ENCODE measurements around the gene TSPAN9. TPM values are rescaled to one million over a fixed set of nuclear protein-coding genes. Genes with fewer than 3 reads are reported as not detected.

TSPAN9 gene
- polyA plus RNA-seq, 3 donors: 0.15 to 0.34 (median 0.25) TPM

- Histone ChIP-seq H3K4me3 (replicated peaks in 1 of 3; ENCODE audit: low read depth in 2 of 3, low read length in 3 of 3) (no peak overlapping the region), H3K27ac (ENCODE audit: low read depth in 1 of 2, low read length in 2 of 2) (no peak overlapping the region), H3K36me3 (replicated peaks in 1 of 2; ENCODE audit: control insufficient read depth in 1 of 2, insufficient read depth in 2 of 2, low read length in 2 of 2) (no peaks in the 10 kb centered on the region), H3K9me3 (replicated peaks in 1 of 2; ENCODE audit: control insufficient read depth in 1 of 2, insufficient read depth in 1 of 2, low read length in 2 of 2) (peaks cover 0 to 5% of the 10 kb centered on the region in 2 donors), H4K20me1 (ENCODE audit: insufficient read depth, low read length) (no peaks in the 10 kb centered on the region), H3K79me2 (ENCODE audit: insufficient read depth, low read length) (no peaks in the 10 kb centered on the region), H3K4me2 (replicated peaks; ENCODE audit: extremely low read depth, low read length, poor library complexity, severe bottlenecking) (peak overlapping the region; percentile 30), H3K4me1 (ENCODE audit: control insufficient read depth in 1 of 2, insufficient read depth in 2 of 2, low read length in 2 of 2) (peaks cover 8 to 10% of the 10 kb centered on the region in 2 donors), H2AFZ (ENCODE audit: insufficient read depth, low read depth, low read length, poor library complexity, severe bottlenecking) (peak overlapping the region; percentile 41), H3K9ac (ENCODE audit: insufficient read depth, low read length, poor library complexity, severe bottlenecking) (peak overlapping the region; percentile 4), H3K27me3 (ENCODE audit: control insufficient read depth in 2 of 2, insufficient read depth in 2 of 2, low read length in 2 of 2) (no peaks in the 10 kb centered on the region)
- Mint-ChIP-seq H3K27me3 (ENCODE audit: low read depth in 3 of 3) (peaks cover 3 to 10% (median 5%) of the 10 kb centered on the region in 3 donors), H3K9me3 (peaks cover 0 to 8% (median 3%) of the 10 kb centered on the region in 7 donors), H3K4me1 (peaks cover 11% of the 10 kb centered on the region), H3K36me3 (no peaks in the 10 kb centered on the region), H3K27ac (peak overlapping the region in 2 of 7 donors; percentile 31 to 43), H3K4me3 (peak overlapping the region in 1 of 2 donors; percentile 64)
- TF ChIP-seq CTCF (IDR thresholded peaks at IDR 0.05): no peak
- intact Hi-C loops (cut with micrococcal nuclease): no loop called here
- peak; percentile 28 to 72 (median 28) for DNase-seq
- 47% methylated on average over 16 of the region's 20 CpGs for WGBS (ENCODE audit: insufficient coverage)
Measured at GRCh38 chr12:3225154-3225795, 148.1 kb downstream of the TSPAN9 start.

- Histone ChIP-seq H2AFZ (ENCODE audit: insufficient read depth, low read depth, low read length, poor library complexity, severe bottlenecking) (peak overlapping the region; percentile 41), H3K79me2 (ENCODE audit: insufficient read depth, low read length) (no peaks in the 10 kb centered on the region), H3K27me3 (ENCODE audit: control insufficient read depth in 2 of 2, insufficient read depth in 2 of 2, low read length in 2 of 2) (no peaks in the 10 kb centered on the region), H3K9me3 (replicated peaks in 1 of 2; ENCODE audit: control insufficient read depth in 1 of 2, insufficient read depth in 1 of 2, low read length in 2 of 2) (peaks cover 0 to 5% of the 10 kb centered on the region in 2 donors), H4K20me1 (ENCODE audit: insufficient read depth, low read length) (no peaks in the 10 kb centered on the region), H3K4me1 (ENCODE audit: control insufficient read depth in 1 of 2, insufficient read depth in 2 of 2, low read length in 2 of 2) (peaks cover 8 to 10% of the 10 kb centered on the region in 2 donors), H3K4me2 (replicated peaks; ENCODE audit: extremely low read depth, low read length, poor library complexity, severe bottlenecking) (peak overlapping the region; percentile 30), H3K9ac (ENCODE audit: insufficient read depth, low read length, poor library complexity, severe bottlenecking) (peak overlapping the region; percentile 4), H3K27ac (ENCODE audit: low read depth in 1 of 2, low read length in 2 of 2) (no peak overlapping the region), H3K4me3 (replicated peaks in 1 of 3; ENCODE audit: low read depth in 2 of 3, low read length in 3 of 3) (no peak overlapping the region), H3K36me3 (replicated peaks in 1 of 2; ENCODE audit: control insufficient read depth in 1 of 2, insufficient read depth in 2 of 2, low read length in 2 of 2) (no peaks in the 10 kb centered on the region)
- WGBS (ENCODE audit: insufficient coverage): 19% methylated on average over 3 of the region's 3 CpGs
- Mint-ChIP-seq H3K9me3 (peaks cover 0 to 8% (median 3%) of the 10 kb centered on the region in 7 donors), H3K36me3 (no peaks in the 10 kb centered on the region), H3K27ac (peak overlapping the region in 2 of 7 donors; percentile 7 to 43), H3K27me3 (ENCODE audit: low read depth in 3 of 3) (peaks cover 3 to 11% (median 5%) of the 10 kb centered on the region in 3 donors), H3K4me1 (peaks cover 11% of the 10 kb centered on the region), H3K4me3 (no peak overlapping the region)
- intact Hi-C loops (cut with micrococcal nuclease): no loop called here
- no peak for DNase-seq
- TF ChIP-seq CTCF (IDR thresholded peaks at IDR 0.05): no peak
Measured at GRCh38 chr12:3225796-3226180, 148.6 kb downstream of the TSPAN9 start.
